GM18951 (cell line): ENCODE measurements around the gene RASSF7.

Source experiments
- POLR2A ChIP-seq: IDR thresholded peaks from 4 replicates; pipeline ENCODE4 v1.6.1; 2011; ENCODE audit warnings: mild to moderate bottlenecking; ENCODE audit not compliant: insufficient read length, insufficient read depth; ENCODE audit errors: extremely low read depth
- in situ Hi-C: fragments of 300-500 bp; cut with MboI; formaldehyde crosslinking; loops from one replicate; pipeline ENCODE4 v1.12.0; 2022; ENCODE audit warnings: low sequenced_read_pairs, mixed read lengths, inconsistent platforms; ENCODE audit not compliant: unreplicated experiment

The RASSF7 gene

DNA sequence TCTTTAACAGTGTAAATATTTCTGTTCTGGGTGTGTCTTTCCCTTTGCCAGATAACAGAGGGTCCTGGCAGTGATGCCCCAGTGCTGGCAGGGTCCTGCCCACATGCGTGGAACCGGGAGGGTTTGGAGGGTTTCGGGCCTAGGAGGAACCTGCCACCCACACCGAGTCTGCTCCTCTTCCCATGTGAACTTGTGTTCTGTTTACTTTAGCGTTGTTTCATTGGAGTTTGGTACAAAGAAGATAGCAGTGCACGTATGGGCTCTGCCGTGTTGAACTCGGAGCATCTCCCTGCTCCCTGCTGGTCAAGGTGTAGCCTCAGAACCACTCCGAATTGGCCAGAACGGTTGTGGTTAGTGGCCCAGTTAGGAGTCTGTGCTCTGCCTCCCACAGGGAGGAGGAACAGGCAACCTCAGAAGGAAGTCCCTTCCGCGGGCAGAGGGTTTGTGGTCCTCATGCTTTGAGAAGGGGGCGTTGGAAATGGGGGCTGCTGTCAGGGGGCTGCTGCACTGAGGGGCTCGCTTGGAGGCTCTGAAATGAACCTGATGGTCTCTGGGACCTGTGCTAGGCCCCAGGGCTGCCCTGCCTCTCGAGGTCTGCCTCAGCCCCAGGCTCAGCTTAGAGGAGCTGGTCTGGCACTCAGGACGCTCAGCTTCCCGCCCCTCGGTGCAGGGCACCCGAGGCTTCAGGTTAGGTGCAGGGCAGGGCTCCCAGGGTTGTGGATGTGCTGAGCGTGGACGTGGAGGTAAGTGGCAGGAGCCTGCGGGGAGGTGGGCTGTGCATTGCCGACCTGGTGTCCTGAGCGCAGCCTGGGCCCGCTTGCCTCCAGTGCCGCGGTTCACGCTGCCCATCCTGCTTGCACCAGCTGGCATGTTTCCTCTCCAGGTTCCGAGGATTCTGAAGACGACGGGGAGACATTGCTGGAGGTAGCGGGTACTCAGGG is 25.9 kb downstream of the RASSF7 start:
- in situ Hi-C loops, result no loop called here
- no peak for TF ChIP-seq POLR2A

DNA sequence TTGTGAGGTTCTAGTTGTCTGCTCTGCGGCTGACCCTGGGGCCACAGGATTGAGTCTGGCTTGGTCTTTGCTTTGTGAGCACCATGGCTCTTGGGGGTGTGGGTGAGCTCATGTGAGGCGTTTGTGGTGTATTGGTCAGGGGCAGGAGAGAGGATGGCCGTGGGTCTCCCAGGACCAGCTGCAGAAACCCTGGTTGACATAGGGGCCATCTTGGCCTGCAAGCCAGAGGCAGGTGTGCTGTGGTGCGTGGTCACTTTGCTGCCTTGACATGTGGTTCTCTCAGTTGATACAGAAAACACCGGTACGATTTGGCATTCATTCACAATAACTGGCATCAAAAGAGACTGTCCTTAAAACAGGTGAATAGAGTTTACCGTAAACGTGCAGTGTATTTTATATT is 26.8 kb downstream of the RASSF7 start:
- in situ Hi-C loops, result no loop called here

GRCh38 chr11:587978-588380 is 27.2 kb downstream of the RASSF7 start:
- no peak for TF ChIP-seq POLR2A
- in situ Hi-C loops, result no loop called here

More for the DNA sequence above, 26.8 kb downstream of the RASSF7 start:
- TF ChIP-seq POLR2A, result no peak

DNA sequence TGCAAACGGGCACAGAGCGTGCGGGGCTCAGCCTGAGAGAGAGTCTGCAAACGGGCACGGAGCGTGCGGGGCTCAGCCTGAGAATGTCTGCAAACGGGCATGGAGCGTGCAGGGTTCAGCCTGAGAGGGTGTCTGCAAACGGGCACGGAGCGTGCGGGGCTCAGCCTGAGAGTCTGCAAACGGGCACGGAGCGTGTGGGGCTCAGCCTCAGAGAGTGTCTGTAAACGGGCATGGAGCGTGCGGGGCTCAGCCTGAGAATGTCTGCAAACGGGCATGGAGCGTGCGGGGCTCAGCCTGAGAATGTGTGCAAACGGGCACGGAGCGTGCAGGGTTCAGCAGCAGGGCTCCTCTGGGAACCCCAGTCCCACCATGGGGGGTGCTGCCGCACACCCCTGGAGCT is 29.0 kb downstream of the RASSF7 start:
- in situ Hi-C loops, result no loop called here
- TF ChIP-seq POLR2A, result no peak

- no peak for TF ChIP-seq POLR2A
- in situ Hi-C loops, result no loop called here
These were observed 30.2 kb downstream of the RASSF7 start for GRCh38 chr11:590997-591396.

GRCh38 chr11:592501-592900 is 31.7 kb downstream of the RASSF7 start:
- in situ Hi-C loops, result no loop called here
- no peak for TF ChIP-seq POLR2A

DNA sequence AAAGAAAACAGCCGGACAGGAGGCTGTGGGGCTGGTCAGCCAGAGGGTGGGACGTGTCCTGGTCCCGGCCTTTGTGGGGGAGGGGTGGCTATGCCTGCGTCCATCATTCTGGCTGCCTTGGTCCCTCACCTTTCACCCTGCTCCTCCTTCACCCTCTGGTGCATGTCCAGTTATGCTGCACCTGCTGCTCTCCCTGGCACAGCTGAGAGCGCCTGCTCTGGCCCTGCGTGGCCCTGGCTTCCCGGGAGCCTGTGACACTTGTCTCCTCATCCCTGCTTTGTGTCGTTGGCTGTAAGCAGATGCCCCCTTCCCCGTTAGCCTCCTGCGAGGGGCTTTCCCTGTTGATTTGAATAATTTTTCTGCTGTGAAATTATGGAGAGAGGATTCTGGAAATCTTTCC is 32.1 kb downstream of the RASSF7 start:
- in situ Hi-C loops, result no loop called here
- no peak for TF ChIP-seq POLR2A

- TF ChIP-seq POLR2A, result no peak
- in situ Hi-C loops, result no loop called here
These were observed 32.6 kb downstream of the RASSF7 start for GRCh38 chr11:593347-593746.

GRCh38 chr11:595400-595799 is 34.6 kb downstream of the RASSF7 start:
- in situ Hi-C loops, result no loop called here
- no peak for TF ChIP-seq POLR2A

- in situ Hi-C loops, result no loop called here
- TF ChIP-seq POLR2A, result no peak
These were observed 35.6 kb downstream of the RASSF7 start for GRCh38 chr11:596374-596773.

GRCh38 chr11:597166-597725 is 36.5 kb downstream of the RASSF7 start:
- in situ Hi-C loops, result no loop called here
- TF ChIP-seq POLR2A, result no peak

- in situ Hi-C loops, result no loop called here
- peak; percentile 10 for TF ChIP-seq POLR2A
These were observed 37.4 kb downstream of the RASSF7 start for GRCh38 chr11:598005-598680.

- no peak for TF ChIP-seq POLR2A
- in situ Hi-C loops, result no loop called here
These were observed 40.9 kb downstream of the RASSF7 start for GRCh38 chr11:601573-602245.
